Measurements from ENCODE around the gene TSPYL2. TPM values are rescaled to one million over a fixed set of nuclear protein-coding genes. Genes with fewer than 3 reads are reported as not detected.

Gene TSPYL2
- total RNA-seq, 1 donor = 15.9 TPM

- H3K27ac ChIP-seq (ENCODE audit: low read depth, low read length) = no peak overlapping the region
- peaks cover 22% of the 10 kb centered on the region for H4K20me1 ChIP-seq (ENCODE audit: insufficient read depth, low read length)
- H3K27me3 ChIP-seq (ENCODE audit: insufficient read depth, low read length) = peaks cover 13% of the 10 kb centered on the region
- H3K9me3 ChIP-seq (ENCODE audit: low read depth, low read length) = no peaks in the 10 kb centered on the region
- H3K4me1 ChIP-seq (ENCODE audit: insufficient read depth, low read length) = peaks cover 8% of the 10 kb centered on the region
- no peaks in the 10 kb centered on the region for H3K36me3 ChIP-seq (ENCODE audit: insufficient read depth, low read length)
- H3K4me3 ChIP-seq (ENCODE audit: insufficient read depth, low read length) = no peak overlapping the region
- DNase-seq (ENCODE audit: insufficient read length, low spot score, missing footprints) = no peak
- no peak overlapping the region for H3K4me2 ChIP-seq (ENCODE audit: insufficient read depth, low read length)
- peaks cover 36% of the 10 kb centered on the region for H3K79me2 ChIP-seq (ENCODE audit: insufficient read depth, low read length)
- no peak overlapping the region for H2AFZ ChIP-seq (ENCODE audit: low read length)
- peak; percentile 43 for TF ChIP-seq CTCF (IDR thresholded peaks at IDR 0.05; ENCODE audit: extremely low read depth, low read depth, low read length)
These were observed 34.9 kb upstream of the TSPYL2 start for GRCh38 chrX:53047228-53047627.

DNA sequence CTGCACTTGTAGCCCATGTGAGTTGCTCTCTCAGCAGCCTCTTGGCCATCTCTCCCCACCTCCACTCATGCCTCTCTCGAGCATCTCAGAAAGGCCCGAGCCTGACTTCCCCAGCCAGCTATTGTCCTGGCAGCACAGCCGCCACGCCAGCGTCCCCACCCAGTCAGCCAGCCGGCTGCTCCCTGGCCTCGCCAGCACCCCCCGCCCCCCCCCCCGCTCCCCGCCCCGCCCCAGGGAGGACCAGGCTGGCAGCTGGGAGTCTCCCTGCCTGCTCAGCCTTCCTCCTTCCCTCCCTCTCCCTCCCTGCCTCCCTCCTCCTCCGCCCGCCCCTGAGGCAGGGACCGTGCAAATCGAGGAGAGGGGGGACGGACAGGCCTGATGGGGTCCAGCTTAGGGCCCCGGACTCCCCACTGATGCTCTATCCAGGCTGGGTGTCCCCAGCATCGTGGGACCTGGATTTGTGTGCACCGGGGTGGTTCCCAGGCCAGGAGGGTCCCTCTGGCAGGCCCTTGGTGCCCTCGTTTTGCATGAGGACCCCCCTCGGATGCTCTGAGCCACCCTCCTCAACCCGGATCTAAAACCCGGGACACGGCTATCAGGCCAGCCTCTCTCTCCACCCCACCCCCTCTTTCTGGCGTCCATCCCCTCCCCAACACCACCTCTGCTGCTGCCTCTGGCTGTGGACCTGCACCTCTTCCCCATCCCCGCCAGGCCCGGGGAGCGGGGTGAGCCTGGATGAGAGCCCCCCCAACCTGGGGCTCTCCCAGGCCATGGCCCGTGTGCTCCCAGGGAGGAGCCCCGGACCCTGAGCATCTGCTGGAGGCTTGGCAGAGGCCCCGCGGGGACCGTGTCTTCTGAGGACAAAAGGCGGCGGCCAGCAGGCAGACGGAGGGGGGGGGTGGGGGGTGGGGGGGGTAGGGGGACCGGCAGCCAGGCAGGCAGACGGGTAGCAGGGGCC lies 33.7 kb upstream of the TSPYL2 start, which contains the start of gene GPR173:
GPR173 (plus strand) TSS at position 621 of the 958 bp plus-strand sequence. CDS start 27,833 bp downstream, outside the sequence.
- H3K9me3 ChIP-seq (ENCODE audit: low read depth, low read length) = no peaks in the 10 kb centered on the region
- no peaks in the 10 kb centered on the region for H3K36me3 ChIP-seq (ENCODE audit: insufficient read depth, low read length)
- peaks cover 24% of the 10 kb centered on the region for H4K20me1 ChIP-seq (ENCODE audit: insufficient read depth, low read length)
- H3K4me2 ChIP-seq (ENCODE audit: insufficient read depth, low read length) = peak within 1 kb of the TSS; percentile 82
- peak; percentile 93 for DNase-seq (ENCODE audit: insufficient read length, low spot score, missing footprints)
- H3K4me1 ChIP-seq (ENCODE audit: insufficient read depth, low read length) = peaks cover 8% of the 10 kb centered on the region
- peak within 1 kb of the TSS; percentile 70 for H3K27ac ChIP-seq (ENCODE audit: low read depth, low read length)
- H2AFZ ChIP-seq (ENCODE audit: low read length) = peak within 1 kb of the TSS; percentile 93
- H3K79me2 ChIP-seq (ENCODE audit: insufficient read depth, low read length) = peaks cover 48% of the 10 kb centered on the region
- H3K4me3 ChIP-seq (ENCODE audit: insufficient read depth, low read length) = peak within 1 kb of the TSS; percentile 75
- no peak for TF ChIP-seq CTCF (IDR thresholded peaks at IDR 0.05; ENCODE audit: extremely low read depth, low read depth, low read length)
- peaks cover 13% of the 10 kb centered on the region for H3K27me3 ChIP-seq (ENCODE audit: insufficient read depth, low read length)

GRCh38 chrX:53049127-53049517 lies 33.0 kb upstream of the TSPYL2 start:
- Histone ChIP-seq H4K20me1 (ENCODE audit: insufficient read depth, low read length) (peaks cover 26% of the 10 kb centered on the region), H3K4me2 (ENCODE audit: insufficient read depth, low read length) (peak overlapping the region; percentile 82), H3K4me3 (ENCODE audit: insufficient read depth, low read length) (peak overlapping the region; percentile 75), H2AFZ (ENCODE audit: low read length) (no peak overlapping the region), H3K27ac (ENCODE audit: low read depth, low read length) (no peak overlapping the region), H3K27me3 (ENCODE audit: insufficient read depth, low read length) (peaks cover 13% of the 10 kb centered on the region), H3K36me3 (ENCODE audit: insufficient read depth, low read length) (no peaks in the 10 kb centered on the region), H3K9me3 (ENCODE audit: low read depth, low read length) (no peaks in the 10 kb centered on the region), H3K4me1 (ENCODE audit: insufficient read depth, low read length) (peaks cover 8% of the 10 kb centered on the region), H3K79me2 (ENCODE audit: insufficient read depth, low read length) (peaks cover 55% of the 10 kb centered on the region)
- DNase-seq (ENCODE audit: insufficient read length, low spot score, missing footprints) = no peak
- TF ChIP-seq CTCF (IDR thresholded peaks at IDR 0.05; ENCODE audit: extremely low read depth, low read depth, low read length) = no peak

- no peak for TF ChIP-seq CTCF (IDR thresholded peaks at IDR 0.05; ENCODE audit: extremely low read depth, low read depth, low read length)
- Histone ChIP-seq H3K36me3 (ENCODE audit: insufficient read depth, low read length) (no peaks in the 10 kb centered on the region), H2AFZ (ENCODE audit: low read length) (no peak overlapping the region), H3K79me2 (ENCODE audit: insufficient read depth, low read length) (peaks cover 71% of the 10 kb centered on the region), H4K20me1 (ENCODE audit: insufficient read depth, low read length) (peaks cover 40% of the 10 kb centered on the region), H3K4me3 (ENCODE audit: insufficient read depth, low read length) (peak overlapping the region; percentile 14), H3K4me2 (ENCODE audit: insufficient read depth, low read length) (peak overlapping the region; percentile 82), H3K27me3 (ENCODE audit: insufficient read depth, low read length) (peaks cover 5% of the 10 kb centered on the region), H3K27ac (ENCODE audit: low read depth, low read length) (no peak overlapping the region), H3K9me3 (ENCODE audit: low read depth, low read length) (no peaks in the 10 kb centered on the region), H3K4me1 (ENCODE audit: insufficient read depth, low read length) (peaks cover 8% of the 10 kb centered on the region)
- DNase-seq (ENCODE audit: insufficient read length, low spot score, missing footprints) = no peak
These were observed 31.3 kb upstream of the TSPYL2 start for GRCh38 chrX:53050841-53051240.
